Renal cortical epithelial cell (primary cell): ENCODE results near the gene SSC5D. TPM values are rescaled to one million over a fixed set of nuclear protein-coding genes. Genes with fewer than 3 reads are reported as not detected.
"Not testable (repeated sequence)": the region's sequence is repeated elsewhere in the genome, so short reads cannot be mapped to it uniquely, and the experiment has no call there.

Experiments used
- DNase-seq: peaks from one replicate; pipeline ENCODE4 v3.0.0-alpha.2; 2011; ENCODE audit warnings: low read depth
- total RNA-seq: library from RNA; depleted of rRNA; stranded (reverse); fragments of >200 nt; gene quantifications from 2 replicates; pipeline ENCODE4 v1.2.3, GENCODE V29; 2014

Gene SSC5D
- total RNA-seq, 1 donor from 2014 or later, result 69.4 TPM

DNA sequence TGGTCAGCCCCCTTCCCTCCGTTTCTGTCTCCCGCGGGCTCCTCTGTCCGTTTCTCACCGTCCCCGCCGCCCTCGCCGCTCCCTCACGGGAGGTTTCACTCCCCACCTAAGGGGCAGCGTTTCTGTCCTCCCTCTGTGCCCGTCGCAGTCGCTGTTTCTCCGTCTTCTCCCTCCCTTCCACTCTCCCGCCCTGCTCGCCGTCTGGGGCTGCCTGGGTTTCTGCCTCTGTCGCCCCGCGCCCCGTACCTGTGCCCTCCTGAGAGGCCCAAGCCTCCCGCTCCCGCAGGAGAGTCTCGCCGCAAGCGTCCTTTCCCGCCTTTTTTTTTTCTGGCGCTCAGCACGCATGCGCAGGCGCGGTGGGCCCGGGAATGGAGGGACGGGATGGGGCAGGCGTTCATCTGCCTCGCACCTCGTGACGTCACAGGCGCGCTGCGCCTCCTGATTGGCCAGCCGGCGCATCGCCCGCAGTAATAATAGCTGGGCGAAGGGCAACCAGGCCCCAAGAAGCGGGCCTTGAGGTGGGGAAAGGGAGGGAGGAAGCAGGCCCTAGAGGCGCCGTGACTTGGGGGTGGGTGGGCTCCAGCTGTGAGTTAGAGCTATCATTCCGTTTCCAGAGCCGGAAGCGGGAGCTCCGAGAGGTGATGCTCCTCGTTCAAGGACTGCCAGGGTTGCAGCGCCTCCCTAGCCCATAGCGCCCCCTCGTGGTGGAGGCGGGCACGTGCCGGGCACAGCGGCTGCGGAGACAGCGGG lies 15.4 kb downstream of the SSC5D start:
- DNase-seq, result peak; percentile 71

DNA sequence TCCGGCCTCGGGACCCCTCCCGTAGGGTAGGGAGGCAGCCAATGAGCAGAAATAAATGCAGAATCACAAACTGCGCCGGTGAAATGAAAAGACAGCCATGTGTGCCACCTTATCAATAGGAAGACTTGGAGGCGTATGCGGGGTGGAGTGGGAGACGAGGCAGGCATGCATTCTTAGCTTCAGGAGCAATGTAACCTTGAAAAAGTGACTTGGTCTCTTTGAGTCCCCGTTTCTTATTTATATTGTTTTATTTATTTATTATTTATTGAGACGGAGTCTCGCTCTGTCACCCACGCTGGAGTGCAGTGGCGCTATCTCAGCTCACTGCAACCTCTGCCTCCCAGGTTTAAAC lies 16.0 kb downstream of the SSC5D start:
- no peak for DNase-seq

DNA sequence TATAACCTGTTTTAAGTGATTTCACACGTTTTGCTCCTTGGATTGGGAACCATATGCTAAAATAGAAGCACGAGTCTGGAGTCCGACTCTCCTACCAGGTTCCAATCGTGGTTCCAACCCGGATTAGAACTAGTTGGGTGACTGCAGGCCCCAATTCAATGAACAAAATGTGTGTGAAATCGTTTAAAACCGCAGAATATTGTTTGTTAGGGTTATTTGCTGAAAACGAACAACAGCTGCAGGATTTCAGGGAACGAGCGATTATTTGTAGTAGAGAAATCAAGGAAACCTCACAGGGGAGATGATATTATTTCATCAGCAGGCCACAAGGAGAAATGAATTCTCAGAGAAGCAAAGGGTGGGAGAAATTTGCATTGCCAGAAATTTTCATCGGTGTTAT lies 16.7 kb downstream of the SSC5D start:
- DNase-seq, result no peak

DNA sequence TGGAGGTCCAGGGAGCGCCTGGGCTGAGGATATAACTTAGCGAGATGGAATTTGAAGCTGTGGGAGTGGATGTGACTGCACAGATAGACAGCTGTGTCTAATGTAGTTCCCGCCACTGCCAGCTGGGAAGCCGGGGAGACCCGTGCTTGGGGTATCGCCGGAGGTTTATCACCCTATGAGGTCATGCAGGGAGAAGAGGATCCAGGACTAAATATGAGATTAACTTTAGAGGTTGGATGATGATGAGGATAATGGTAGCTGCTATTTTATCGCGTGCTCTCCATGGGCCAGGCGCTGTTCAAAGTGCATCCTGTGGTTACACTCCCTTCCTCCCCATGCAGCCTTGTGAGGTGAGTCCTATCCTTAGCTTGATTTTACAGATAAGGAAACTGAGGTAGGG lies 19.9 kb downstream of the SSC5D start:
- no peak for DNase-seq

DNA sequence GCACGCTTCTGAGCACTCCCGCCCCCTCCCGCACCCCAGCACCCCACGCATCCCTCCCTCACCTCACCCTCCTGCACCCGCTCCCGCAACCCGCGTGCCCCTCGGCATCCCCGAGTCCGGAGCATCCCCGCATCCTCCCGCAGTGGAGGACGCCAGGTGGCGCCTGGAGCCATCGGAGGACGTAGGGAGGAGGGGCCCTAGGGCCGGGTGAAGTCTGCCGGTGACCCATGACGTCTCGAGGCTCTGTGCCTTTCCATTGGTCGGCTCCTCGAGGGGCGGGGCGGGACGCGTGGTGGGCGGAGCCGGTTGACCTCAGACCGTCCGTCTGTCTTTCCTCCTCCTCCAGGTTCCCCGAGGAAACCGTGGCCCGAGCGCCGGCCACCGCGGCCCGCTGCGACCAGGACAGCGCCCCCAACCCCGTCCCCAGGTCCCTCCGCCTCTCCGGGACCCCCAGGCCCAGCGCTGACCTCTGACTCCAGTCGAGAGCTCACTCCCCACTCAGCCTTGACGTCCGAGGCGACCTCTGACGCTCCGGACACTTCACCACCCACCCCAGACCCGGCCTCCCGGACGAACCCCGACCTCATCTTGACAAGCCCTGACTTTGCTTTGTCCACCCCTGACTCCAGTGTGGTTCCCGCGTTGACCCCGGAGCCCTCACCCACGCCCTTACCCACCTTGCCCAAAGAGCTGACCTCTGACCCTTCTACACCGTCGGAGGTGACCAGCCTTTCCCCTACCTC lies 28.8 kb downstream of the SSC5D start:
- peak; percentile 68 for DNase-seq

DNA sequence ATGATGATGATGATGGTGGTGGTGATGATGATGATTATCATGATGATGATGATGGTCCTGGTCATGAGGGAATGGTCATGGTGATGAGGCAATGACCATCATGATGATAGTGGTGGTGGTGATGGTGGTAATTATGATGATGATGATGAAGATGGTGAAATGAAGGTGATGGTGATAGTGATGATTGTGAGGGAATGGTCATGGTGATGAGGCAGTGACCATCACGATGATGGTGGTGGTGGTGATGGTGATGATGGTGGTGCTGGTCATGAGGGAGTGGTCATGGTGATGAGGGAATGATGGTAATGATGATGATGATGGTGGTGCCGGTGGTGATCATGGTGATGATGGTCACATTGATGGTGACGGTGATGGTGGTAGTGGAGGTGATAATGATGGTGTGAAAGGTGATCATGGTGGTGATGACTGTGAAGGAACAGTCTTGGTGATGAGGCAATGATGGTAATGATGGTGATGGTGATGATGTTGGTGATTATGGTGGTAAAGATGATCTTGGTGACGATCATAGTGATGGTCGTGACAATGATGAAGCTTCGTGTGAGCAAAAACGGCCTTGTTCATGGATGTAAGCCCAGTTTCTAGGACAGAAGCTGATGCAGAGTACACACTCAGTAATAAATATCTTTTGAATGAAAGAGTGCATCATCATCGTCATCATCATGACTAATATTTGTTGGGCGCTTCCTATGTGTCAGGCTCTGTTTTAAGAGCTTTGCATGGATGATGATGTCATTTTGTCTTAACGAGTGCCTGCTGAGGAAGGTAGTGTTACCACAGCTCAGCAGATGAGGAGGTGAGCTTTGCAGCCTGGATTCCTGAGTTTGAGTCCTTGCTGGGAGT lies 31.4 kb downstream of the SSC5D start:
- DNase-seq, result peak; percentile 28

DNA sequence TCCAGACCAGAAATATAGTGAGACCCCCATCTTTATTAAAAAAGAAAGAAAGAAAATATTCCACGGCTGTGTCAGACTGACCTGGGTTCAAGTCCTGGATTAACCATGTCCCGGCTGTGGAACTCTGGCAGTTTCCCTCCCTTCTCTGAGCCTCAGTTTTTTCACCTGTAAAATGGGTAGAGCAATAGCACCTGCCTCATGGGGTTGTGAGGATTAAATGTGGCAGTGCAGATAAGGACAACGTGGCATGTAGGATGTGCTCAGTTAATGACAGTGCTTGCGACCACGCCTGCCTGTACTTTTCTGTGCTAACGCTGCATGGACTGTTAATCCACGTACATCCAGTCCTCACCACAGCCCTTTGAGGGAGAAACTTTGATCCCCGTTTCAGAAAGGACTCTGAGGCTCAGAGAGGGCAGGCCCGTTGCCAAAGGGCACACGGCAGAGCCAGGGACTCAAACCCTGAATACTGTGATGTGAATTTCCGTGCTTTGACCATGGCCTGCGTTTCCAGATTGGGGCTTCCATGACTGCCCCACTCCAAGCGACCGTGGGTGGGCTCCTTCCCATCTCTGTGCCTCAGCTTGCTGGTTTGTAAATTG lies 32.6 kb downstream of the SSC5D start:
- no peak for DNase-seq

DNA sequence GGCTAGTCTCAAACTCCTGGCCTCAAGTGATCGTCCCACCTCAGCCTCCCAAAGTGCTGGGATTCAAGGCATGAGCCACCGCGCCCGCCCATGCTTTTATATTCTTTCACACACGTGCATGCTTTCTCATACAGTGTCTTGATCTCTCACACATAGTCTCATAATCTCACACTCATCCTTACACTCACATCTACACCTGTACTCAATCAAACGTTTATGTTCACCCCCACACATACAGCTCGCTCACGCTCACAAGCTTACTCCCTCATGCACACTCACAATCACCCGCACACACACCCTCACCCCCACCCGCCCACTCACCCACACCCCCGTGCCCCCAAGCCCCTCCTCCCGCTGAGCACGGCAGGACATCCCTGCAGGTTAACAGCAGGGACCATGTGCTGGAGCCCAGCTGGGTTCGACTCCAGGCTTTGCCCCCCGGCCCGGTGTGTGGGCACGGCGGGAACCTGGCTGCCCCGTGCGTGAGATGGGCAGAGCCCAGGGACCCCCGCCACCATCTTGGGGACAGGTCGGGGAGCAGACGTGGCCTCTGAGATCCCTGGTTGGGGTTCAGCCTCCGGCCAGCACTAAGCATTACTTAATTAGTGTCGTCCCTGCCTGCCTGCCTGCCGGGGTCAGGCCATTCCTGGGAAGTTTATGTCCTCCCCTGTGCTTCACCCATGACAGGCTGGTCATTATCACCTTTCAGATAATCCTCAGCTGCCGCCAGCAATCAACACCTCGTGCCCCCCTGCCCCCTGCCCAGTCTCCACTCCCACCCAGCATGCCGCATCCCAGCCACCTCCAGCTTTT lies 37.3 kb downstream of the SSC5D start:
- DNase-seq, result no peak

DNA sequence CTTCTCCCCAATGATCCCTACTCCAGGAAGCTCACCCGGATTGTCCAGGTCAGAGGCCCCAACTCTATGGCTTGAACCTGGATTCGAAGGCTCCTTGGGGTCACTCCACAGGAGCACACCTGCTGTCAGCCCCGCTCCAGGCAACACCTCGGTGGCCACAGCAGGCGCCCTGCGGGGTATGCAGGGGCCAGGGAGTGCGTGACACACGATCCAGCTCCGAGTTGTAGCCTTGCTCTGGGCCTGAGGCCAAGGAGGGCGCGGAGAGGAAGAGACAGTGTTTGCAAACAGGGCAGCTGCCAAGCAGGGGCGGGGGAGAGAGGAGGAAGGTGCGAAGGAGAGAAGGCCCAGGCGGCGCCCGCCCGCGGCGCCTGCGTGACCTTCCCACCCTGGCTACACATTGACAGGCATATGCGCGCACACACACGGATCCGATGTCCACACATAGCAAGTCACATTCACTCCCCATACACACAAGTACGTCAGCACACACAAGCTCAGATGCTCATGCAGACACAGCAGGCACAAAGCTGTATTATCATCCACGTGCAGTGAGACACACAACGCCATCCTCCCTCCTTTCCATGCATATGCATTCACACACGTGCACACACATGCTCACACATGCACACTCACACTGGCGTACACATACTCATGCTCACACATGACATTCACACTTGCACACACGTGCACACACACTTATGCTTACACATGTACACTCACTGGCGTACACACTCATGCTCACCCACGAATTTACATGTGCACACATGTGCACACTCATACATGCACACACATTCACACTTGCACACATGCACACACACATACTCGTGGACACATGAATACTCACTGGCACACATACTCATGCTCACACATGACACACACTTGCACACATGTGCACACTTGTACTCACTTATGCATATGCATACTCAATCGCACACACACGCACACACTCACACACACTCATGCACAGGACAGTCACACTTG lies 38.3 kb downstream of the SSC5D start:
- DNase-seq, result peak; percentile 55

DNA sequence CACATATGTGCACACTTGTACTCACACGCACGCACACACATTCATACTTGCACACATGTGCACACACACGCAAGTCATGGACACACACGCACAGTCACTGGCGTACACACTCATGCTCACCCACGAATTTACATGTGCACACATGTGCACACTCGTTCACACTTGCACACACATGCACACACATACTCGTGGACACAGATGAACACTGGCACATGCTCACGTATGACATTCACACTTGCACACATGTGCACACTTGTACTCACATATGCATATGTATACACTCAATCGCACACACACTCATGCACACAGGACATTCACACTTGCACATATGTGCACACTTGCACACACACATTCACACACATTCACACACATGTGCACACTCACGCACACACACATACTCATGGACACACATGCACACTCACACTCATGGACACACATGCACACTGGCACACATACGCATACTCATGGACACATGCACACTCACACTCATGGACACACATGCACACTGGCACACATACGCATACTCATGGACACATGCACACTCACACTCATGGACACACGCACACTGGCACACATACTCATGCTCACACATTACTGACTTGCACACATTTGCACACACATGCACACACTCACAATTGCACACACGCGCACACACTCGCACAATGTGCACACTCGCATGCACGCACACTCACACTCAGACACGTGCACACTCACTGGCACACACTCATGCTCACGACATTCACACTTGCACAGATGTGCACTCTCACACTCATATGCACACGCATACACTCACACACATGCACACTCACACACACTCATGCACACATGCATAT lies 39.2 kb downstream of the SSC5D start:
- DNase-seq, result no peak

DNA sequence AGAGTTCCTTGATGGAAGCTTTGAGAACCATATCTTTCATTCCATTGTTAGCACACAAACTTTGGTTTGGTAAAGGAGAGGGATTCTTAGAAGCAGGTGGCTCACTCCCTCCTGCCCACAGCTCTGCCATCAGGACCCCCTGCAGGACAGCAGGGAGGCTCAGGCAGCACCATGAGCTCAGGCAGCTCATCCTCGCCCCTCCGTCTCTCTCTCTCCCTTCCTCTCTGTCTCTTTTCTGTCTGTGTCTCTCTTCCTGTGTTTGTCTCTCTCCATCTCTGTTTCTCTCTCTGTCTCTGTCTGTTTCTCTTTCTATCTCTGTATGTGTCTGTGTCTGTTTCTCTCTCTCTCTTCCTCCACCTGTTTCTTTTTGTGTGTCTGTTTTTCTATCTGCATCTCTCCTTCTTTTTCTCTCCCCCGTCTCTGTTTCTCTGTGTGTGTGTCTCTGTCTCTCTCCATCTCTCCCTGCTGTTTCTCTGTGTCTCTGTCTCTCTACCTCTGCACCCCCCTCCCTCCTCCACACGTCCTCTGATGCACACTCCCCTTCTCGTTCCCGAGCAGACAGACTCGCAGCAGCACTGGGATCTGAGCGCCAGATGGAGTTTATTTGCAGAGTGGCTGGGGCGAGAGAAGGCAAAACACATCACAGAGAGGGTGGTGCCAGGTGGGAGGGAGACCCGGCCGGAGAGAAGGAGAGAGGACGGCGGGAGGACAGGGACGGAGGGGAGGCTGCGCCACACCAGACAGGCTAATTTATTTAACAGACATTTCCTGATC lies 40.0 kb downstream of the SSC5D start:
- no peak for DNase-seq

DNA sequence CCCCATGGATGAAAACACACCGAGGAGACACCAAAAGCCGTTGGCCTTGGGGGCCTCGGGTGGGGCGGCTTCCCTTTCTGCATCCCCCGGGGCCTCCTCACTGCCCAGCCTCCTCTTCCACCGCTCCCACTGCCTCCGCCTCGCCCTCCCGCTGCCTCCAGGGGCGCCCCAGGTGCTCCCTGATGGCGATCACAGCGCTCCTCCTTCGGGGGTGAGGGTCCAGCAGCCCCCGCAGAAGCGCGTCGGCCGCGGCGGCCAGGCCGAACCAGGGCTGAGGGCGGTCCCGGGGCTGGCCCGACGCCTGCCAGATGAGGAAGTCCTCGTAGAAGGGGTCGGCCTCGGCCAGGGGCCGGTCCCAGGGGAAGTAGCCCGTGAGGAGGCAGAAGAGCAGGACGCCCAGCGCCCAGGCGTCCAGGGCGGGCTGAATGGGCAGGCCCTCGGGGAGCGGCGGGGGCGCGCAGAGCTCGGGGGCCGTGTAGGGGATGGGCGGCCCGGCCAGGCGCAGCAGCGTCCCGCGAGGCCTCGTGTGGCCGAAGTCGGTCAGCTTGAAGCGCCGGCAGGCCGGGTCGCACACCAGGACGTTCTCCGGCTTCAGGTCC lies 41.5 kb downstream of the SSC5D start:
- DNase-seq, result no peak

DNA sequence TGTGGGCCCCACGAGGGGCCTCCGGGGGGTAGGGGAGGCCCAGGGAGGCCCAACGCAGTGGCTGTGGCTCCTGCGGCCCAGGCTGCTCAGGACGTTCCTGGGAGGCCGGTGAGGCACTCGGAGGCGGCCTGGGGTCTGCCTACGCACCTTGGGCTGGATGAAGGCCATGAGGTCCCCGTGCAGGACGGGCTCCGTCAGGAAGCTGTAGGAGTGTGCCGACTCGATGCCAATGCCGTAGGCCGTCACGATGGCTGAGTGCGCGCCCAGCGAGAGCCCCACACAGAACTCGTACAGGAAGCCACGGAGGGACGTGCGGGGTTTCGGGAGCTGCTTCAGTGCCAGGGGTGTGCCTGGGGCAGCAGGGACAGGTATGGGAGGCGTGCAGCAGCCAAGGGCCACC lies 42.8 kb downstream of the SSC5D start:
- no peak for DNase-seq

DNA sequence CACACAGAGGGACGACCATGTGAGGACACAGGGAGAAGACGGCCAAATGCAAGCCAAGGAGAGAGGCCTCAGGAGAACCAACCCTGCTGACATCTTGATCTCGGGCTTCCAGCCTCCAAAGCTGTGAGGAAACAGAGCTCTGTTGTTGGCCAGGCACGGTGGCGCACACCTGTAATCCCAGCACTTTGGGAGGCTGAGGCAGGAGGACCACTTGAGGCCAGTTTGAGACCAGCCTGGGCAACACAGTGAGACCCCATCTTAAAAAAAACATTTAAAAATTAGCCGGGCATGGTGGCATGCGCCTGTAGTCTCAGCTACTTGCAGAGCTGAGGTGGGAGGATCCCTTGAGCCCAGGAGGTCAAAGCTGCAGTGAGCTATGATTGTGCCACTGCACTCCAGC lies 46.0 kb downstream of the SSC5D start:
- DNase-seq, result not testable (repeated sequence)

DNA sequence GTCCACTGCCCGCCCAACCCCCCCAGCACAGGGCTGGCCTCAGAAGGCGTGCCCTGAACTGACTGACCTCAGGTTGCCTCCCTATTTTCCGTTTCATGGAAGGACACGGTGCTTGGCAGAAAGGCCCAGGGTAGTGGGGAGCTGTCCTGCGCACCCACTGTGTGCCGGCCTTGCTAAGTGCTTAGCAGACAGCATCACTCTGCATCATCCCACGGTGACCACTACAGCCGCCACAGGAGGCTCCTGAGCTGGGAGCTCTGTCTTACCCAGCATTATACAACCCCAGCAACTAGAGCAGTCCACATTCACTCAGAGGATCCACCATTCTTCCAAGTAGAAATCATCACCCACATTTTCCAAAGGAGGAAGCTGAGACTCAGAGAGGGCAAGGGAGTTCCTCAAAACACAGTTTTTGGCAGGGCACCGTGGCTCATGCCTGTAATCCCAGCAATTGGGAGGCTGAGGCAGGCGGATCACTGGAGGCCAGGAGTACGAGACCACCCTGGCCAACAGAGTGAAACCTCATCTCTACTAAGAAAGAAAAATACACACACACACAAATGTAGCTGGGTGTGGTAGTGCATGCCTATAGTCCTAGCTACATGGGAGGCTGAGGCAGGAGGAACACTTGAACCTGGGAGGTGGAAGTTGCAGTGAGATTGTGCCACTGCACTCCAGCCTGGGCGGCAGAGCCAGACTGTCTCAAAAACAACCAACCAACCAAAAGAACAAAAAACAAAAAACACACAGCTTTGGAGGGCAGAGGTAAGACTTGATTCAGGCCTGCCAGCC lies 47.1 kb downstream of the SSC5D start:
- DNase-seq, result no peak

DNA sequence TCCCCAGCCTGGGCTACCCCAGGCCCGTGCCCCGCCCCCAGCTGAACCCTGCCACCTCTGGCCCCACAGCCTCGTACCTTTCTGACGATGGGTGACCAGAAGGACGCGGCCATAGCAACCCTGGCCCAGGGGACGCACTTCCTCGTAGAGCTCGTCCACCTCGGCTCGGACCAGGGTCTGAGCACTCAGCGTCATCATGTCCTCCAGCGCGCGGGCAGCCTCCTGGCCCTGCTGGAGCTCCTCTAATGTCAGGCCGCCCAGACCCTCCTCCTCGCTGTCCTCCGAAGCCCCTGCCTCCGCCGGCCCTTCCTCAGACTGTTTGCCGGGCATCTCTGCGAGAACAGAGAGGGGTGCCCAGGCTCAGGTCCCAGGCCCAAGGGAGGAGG lies 47.7 kb downstream of the SSC5D start:
- DNase-seq, result no peak

DNA sequence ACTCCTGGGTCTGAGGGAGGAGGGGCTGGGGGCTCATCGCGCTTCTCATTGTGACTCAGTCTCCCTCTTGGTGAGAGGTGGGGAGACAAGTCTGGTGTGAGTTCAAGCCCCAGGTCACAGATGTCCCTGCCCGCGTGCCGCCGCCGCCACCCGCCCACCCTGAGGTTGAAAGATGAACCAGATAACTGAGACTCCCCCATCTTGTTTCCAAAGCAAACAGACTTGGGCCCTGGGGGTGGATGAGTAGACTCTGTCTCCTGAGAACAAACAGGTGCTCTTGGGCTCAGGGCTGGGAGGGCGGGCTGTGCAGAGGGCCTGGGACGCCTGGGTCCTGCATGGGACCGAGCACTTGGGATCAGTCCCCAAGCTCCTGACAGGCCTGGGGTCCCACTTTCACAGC lies 48.1 kb downstream of the SSC5D start:
- no peak for DNase-seq
